Inflammatory macrophage (primary cell): Measurements from ENCODE around the gene SYNGAP1.
"Not testable (repeated sequence)": the region's sequence is repeated elsewhere in the genome, so short reads cannot be mapped to it uniquely, and the experiment has no call there.

Experiments used
- DNase-seq, 2 donors: peaks; one replicate each; pipeline ENCODE4 v3.0.0-alpha.2; 2020 to 2022

Gene SYNGAP1

DNA sequence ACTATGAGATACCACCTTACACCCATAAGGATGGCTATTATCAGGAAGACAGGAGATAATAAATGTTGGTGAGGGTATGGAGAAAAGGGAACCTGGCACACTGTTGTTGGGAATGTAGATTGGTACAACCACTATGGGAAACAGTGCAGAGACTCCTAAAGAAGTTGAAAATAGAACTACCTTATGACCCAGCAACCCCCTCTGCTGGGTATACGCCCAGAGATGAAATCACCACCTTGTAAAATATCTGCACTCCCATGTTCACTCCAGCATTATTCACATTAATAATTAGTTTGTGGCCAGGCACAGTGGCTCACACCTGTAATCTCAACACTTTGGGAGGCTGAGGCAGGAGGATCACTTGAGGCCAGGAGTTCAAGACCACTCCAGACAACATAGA, 61.3 kb downstream of the SYNGAP1 start:
- peak in 1 of 2 donors; percentile 8 for DNase-seq

DNA sequence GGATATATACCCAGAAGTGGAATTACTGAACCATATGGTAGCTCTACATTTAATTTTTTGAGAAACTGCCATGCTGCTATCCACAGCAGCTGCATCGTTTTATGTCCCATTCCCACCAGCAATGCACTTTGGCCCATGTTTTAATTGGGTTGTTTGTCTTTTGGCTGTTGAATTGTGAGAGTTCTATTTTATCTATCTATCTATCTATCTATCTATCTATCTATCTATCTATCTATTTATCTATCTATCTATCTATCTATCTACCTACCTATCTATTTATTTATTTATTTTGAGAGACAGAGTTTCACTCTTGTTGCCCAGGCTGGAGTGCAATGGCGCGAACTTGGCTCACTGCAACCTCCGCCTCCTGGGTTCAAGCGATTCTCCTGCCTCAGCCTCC, 62.8 kb downstream of the SYNGAP1 start:
- DNase-seq = not testable (repeated sequence)

DNA sequence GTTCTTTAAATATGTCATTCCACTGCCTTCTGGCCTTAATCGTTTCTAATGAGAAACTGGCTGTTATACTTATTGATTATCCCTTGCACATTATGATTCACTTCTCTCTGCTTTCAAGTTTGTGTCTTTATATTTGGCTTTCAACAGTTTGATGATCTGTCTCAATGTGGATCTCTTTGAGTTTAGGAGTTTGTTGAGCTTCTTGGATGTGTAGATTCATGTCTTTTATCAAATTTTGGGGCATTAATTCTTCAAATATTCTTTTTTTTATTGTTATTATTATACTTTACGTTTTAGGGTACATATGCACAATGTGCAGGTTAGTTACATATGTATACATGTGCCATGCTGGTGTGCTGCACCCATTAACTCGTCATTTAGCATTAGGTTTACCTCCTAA, 63.8 kb downstream of the SYNGAP1 start:
- DNase-seq = no peak

DNA sequence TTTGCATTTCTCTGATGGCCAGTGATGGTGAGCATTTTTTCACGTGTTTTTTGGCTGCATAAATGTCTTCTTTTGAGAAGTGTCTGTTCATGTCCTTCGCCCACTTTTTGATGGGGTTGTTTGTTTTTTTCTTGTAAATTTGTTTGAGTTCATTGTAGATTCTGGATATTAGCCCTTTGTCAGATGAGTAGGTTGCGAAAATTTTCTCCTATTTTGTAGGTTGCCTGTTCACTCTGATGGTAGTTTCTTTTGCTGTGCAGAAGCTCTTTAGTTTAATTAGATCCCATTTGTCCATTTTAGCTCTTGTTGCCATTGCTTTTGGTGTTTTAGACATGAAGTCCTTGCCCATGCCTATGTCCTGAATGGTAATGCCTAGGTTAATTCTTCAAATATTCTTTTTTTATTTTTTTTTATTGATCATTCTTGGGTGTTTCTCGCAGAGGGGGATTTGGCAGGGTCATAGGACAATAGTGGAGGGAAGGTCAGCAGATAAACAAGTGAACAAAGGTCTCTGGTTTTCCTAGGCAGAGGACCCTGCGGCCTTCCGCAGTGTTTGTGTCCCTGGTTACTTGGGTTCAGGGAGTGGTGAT, 64.9 kb downstream of the SYNGAP1 start:
- DNase-seq = not testable (repeated sequence)

DNA sequence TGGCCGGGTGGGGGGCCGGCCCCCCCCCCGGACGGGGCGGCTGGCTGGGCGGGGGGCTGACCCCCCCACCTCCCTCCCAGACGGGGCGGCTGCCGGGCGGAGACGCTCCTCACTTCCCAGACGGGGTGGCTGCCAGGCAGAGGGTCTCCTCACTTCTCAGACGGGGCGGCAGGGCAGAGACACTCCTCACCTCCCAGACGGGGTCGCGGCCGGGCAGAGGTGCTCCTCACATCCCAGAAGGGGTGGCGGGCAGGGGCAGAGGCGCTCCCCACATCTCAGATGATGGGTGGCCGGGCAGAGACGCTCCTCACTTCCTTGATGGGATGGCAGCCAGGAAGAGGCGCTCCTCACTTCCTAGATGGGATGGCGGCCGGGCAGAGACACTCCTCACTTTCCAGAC, 65.8 kb downstream of the SYNGAP1 start:
- not testable (repeated sequence) for DNase-seq

DNA sequence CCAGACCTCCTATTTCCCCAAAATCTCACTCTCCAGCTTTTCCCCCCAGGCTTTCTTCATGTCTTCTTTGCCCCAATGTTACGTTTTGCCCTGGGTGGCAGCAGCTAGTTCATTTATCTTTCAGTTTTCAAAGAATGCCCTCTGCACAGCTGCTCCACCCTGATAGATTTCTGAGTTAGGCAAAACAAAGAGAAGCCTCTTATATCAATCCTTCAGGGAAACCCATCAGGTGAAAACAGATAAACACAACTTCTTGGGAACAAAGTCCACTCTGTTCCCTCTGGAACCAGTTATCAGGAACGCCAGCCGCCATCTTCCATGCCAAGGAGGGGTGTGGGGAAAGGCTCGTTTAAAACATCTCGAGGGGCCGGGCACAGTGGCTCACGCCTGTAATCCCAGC, 68.5 kb downstream of the SYNGAP1 start:
- no peak for DNase-seq

DNA sequence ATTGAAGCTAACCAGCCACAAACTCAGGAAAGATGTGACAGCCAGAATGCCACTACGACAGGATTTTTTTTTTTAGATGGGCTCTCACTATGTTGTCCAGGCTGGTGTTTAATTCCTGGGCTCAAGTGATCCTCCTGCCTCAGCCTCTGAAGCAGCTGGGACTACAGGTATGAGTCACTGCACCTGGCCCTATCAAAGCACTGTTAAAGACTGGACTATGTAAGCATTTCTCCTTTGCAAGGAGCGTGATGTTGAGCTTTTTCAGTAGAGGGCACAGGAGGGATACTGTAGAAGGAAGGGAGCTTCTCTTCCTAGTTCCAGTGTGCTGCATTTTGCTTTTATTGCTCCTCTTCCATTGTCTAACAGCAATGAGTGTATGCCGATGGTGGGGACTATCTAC, 70.3 kb downstream of the SYNGAP1 start:
- DNase-seq = no peak

DNA sequence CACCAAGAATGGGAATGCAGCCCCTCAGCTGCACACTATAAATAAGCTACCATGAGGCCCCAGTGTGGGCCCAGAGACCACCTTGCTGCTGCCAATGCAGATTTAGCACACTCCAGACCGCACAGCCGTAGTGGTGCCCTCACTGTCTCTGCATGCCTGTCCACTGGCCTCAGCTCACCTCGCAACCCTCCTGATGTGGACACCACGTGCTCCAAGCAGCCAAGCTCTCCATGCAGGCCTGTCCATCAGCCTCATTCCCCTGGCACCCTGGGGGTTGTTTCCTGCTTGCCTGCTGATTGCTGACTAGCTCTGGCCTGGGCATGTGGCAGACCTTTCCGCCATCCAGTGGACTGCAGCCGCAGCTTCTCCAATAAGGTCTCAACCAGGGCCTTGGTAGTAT, 70.8 kb downstream of the SYNGAP1 start:
- no peak for DNase-seq

DNA sequence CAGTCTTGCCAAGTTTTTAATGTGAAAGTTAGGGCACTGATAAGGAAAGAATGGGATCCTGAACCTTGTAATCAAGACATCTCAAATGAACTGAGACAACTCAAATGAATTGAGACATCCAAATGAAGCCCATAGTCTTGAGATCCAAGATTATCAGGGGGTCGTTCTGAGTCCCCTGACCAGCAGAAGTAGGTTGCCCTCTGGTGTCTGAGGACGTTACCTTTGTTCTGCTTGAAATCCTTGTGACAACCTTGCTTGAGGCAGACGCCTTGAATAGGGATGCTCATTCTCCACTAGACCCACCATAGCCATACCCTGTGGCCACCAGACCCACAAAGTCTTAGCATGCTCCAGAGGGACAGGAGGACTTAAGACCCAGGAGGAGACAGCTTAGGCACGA, 72.2 kb downstream of the SYNGAP1 start:
- DNase-seq = no peak

DNA sequence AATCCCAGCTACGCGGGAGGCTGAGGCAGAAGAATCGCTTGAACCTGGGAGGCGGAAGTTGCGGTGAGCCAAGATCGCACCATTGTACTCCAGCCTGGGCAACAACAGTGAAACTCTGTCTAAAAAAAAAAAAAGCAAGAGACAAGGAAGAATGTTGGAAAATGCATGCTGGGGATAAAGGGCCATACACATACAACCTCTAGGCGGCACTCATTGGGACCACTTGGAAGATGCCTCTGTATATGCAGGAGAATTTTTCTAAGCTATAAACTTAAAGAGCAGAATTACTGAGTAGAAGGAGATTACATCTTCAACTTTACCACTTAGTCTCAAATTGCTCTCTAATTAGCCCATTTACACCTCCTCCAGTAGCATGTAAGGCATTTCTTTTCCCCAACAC, 77.3 kb downstream of the SYNGAP1 start:
- no peak for DNase-seq

DNA sequence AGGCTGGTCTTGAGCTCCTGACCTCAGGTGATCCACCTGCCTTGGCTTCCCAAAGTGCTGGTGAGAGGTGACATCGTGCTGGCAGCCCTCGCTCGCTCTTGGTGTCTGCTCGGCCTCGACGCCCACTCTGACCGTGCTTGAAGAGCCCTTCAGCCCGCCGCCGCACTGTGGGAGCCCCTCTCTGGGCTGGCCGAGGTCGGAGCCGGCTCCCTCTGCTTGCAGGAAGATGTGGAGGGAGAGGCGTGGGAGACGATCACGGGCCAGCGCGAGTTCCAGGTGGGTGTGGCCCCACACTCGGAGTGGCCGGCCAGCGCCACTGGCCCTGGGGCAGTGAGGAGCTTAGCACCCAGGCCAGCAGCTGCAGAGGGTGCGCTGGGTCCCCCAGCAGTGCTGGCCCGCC, 82.6 kb downstream of the SYNGAP1 start:
- DNase-seq = no peak

DNA sequence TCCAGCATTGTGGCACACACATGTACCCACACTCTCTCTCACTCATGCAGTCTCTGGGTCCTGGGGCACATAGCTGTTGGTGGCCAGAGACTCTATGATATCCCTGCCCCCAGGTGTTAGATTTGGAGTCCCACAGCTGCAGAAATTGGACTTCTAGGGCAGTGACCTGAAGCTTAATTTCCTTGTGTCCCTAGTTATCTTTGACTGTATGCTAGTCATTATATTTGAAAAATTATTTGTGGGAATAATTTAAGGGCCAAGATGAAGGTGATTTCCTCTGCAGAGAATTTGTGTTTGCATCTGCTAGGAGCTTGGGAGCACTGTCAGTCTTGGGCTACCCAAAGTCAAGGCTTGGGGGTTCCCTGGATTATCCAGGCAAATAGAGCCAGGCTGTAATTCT, 84.6 kb downstream of the SYNGAP1 start:
- no peak for DNase-seq
